OCI-LY7 (cell line): ENCODE data around the gene MIS18BP1. TPM values are rescaled to one million over a fixed set of nuclear protein-coding genes. Genes with fewer than 3 reads are reported as not detected.

Experiments
- BruUV-seq: library from RNA; stranded (reverse); fragments of 400-500 nt; replicated peaks from 2 replicates; lab custom pipeline; 2021; lab: Mats Ljungman, UMichigan
- CTCF ChIA-PET: fragments of 300-600 bp; sonication (Branson Sonifier 250); formaldehyde crosslinking; loops from one replicate; lab custom pipeline; 2022; ENCODE audit warnings: antibody characterized with exemption; ENCODE audit not compliant: unreplicated experiment; lab: Charles Lee
- POLR2A ChIA-PET: fragments of 300-600 bp; sonication (Branson Sonifier 250); formaldehyde crosslinking; loops from one replicate; lab custom pipeline; 2022; ENCODE audit warnings: antibody characterized with exemption; lab: Charles Lee
- DNase-seq: peaks from one replicate; pipeline ENCODE4 v3.0.0-alpha.2; 2015; ENCODE audit warnings: low spot score
- H2AFZ ChIP-seq: fragments of 200-600 bp; sonication (generic), shearing (Covaris generic); 2 replicates; pipeline ENCODE4 v1.6.1; 2014; ENCODE audit warnings: mild to moderate bottlenecking, antibody characterized with exemption, low read length, moderate library complexity
- H3K27ac ChIP-seq: fragments of 200-600 bp; sonication (generic); 2 replicates; pipeline ENCODE4 v1.5.1; 2014; ENCODE audit warnings: mixed run types, low read depth, mild to moderate bottlenecking, moderate library complexity, low read length, inconsistent platforms; ENCODE audit not compliant: poor library complexity, severe bottlenecking
- H3K36me3 ChIP-seq: fragments of 200-600 bp; sonication (generic); 2 replicates; pipeline ENCODE4 v1.6.1; 2014; ENCODE audit warnings: mild to moderate bottlenecking, antibody characterized with exemption, low read length, moderate library complexity, mixed read lengths; ENCODE audit not compliant: insufficient read depth
- H3K4me1 ChIP-seq: fragments of 200-600 bp; sonication (generic); 2 replicates; pipeline ENCODE4 v1.5.1; 2014; ENCODE audit warnings: mild to moderate bottlenecking, low read length; ENCODE audit not compliant: insufficient read depth, poor library complexity, severe bottlenecking
- H3K4me2 ChIP-seq: fragments of 200-600 bp; sonication (generic); 2 replicates; pipeline ENCODE4 v1.6.1; 2014; ENCODE audit warnings: mild to moderate bottlenecking, low read length
- H3K4me3 ChIP-seq: fragments of 200-600 bp; sonication (generic); 2 replicates; pipeline ENCODE4 v1.5.1; 2014; ENCODE audit warnings: mild to moderate bottlenecking, low read depth, low read length; ENCODE audit not compliant: poor library complexity, severe bottlenecking
- H3K79me2 ChIP-seq: fragments of 200-600 bp; sonication (generic); 2 replicates; pipeline ENCODE4 v1.6.1; 2016; ENCODE audit warnings: low read depth, mild to moderate bottlenecking, low read length, moderate library complexity, mixed read lengths; ENCODE audit not compliant: insufficient read depth
- H3K9me2 ChIP-seq: fragments of 200-600 bp; sonication (generic); 2 replicates; pipeline ENCODE4 v1.6.1; 2016; ENCODE audit warnings: mild to moderate bottlenecking, low read length, mixed read lengths; ENCODE audit not compliant: insufficient read depth
- H3K9me3 ChIP-seq: fragments of 200-600 bp; sonication (generic); 2 replicates; pipeline ENCODE4 v1.6.1; 2014; ENCODE audit warnings: mild to moderate bottlenecking, mixed run types, low read length, mixed read lengths
- H4K20me1 ChIP-seq: fragments of 200-600 bp; sonication (generic); 2 replicates; pipeline ENCODE4 v1.6.1; 2014; ENCODE audit warnings: mild to moderate bottlenecking, antibody characterized with exemption, low read length, moderate library complexity, mixed read lengths; ENCODE audit not compliant: insufficient read depth
- EZH2phosphoT487 ChIP-seq: fragments of 200-600 bp; sonication (generic); IDR thresholded peaks from 2 replicates; pipeline ENCODE4 v1.6.1; 2018; ENCODE audit warnings: low read depth, borderline replicate concordance, mild to moderate bottlenecking, mixed run types, antibody characterized with exemption, low read length, moderate library complexity, mixed read lengths
- intact Hi-C: fragments of 100-400 bp; cut with micrococcal nuclease; formaldehyde crosslinking; loops from one replicate; pipeline ENCODE4 v1.10.0; 2022; ENCODE audit not compliant: unreplicated experiment
- total RNA-seq, 2 experiments: library from RNA; depleted of rRNA in 1 of 2; stranded (reverse); fragments of >200 nt in 1 of 2; shearing (Covaris generic) in 1 of 2; gene quantifications; 2 replicates each; pipeline ENCODE4 v1.2.3, GENCODE V29; 2014 to 2022
- TF ChIP-seq, protein P1 (sequence below): fragments of 200-600 bp; sonication (generic); conservative IDR thresholded peaks from 2 replicates; pipeline ENCODE4 v1.5.1; 2014; ENCODE audit warnings: mild to moderate bottlenecking, antibody characterized with exemption, low read length, moderate library complexity, mixed read lengths

MIS18BP1 gene
- total RNA-seq, 2 experiments from 2014 or later: 99.2 to 103 TPM

- no TSS peak for BruUV-seq
- H4K20me1 ChIP-seq: no peaks in the 10 kb centered on the region
- no peak overlapping the region for H2AFZ ChIP-seq
- no peak overlapping the region for H3K4me2 ChIP-seq
- H3K27ac ChIP-seq: no peak overlapping the region
- no peaks in the 10 kb centered on the region for H3K36me3 ChIP-seq
- no peaks in the 10 kb centered on the region for H3K4me1 ChIP-seq
- H3K4me3 ChIP-seq: no peak overlapping the region
- H3K79me2 ChIP-seq: no peaks in the 10 kb centered on the region
- no peak for DNase-seq
- H3K9me2 ChIP-seq: no peaks in the 10 kb centered on the region
- intact Hi-C loops: no loop called here
- TF ChIP-seq EZH2phosphoT487: no peak
- TF ChIP-seq, protein P1, sequence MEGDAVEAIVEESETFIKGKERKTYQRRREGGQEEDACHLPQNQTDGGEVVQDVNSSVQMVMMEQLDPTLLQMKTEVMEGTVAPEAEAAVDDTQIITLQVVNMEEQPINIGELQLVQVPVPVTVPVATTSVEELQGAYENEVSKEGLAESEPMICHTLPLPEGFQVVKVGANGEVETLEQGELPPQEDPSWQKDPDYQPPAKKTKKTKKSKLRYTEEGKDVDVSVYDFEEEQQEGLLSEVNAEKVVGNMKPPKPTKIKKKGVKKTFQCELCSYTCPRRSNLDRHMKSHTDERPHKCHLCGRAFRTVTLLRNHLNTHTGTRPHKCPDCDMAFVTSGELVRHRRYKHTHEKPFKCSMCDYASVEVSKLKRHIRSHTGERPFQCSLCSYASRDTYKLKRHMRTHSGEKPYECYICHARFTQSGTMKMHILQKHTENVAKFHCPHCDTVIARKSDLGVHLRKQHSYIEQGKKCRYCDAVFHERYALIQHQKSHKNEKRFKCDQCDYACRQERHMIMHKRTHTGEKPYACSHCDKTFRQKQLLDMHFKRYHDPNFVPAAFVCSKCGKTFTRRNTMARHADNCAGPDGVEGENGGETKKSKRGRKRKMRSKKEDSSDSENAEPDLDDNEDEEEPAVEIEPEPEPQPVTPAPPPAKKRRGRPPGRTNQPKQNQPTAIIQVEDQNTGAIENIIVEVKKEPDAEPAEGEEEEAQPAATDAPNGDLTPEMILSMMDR: no peak
- ChIA-PET CTCF (no interaction called here), POLR2A (no interaction called here)
- peaks cover 33% of the 10 kb centered on the region for H3K9me3 ChIP-seq
Measured at GRCh38 chr14:45262637-45263036, 9.6 kb upstream of the MIS18BP1 start.

DNA sequence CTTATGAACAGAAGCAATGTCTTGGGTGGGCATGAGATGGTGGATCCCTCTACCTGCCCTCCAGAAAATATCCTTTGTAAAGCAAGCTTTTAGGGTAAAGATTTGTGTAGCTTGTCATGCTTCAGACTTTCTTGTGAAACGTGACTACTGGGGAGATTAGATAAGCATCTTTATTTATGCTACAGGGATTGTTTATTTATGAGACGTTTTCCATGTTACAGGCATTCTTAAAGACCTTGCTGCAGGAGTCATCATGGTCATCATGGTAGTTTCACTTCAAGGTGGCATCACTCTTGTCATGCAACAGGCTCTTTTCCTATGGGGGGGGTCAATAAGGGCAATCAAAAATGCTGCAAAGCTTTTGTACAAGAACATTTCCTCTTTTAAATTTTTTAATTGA lies 8.2 kb upstream of the MIS18BP1 start:
- H3K36me3 ChIP-seq: no peaks in the 10 kb centered on the region
- no peak for TF ChIP-seq EZH2phosphoT487
- TF ChIP-seq, protein P1: no peak
- H3K4me2 ChIP-seq: no peak overlapping the region
- H3K79me2 ChIP-seq: no peaks in the 10 kb centered on the region
- DNase-seq: no peak
- ChIA-PET CTCF (no interaction called here), POLR2A (no interaction called here)
- intact Hi-C loops: no loop called here
- no peak overlapping the region for H3K27ac ChIP-seq
- no peaks in the 10 kb centered on the region for H3K9me2 ChIP-seq
- no peaks in the 10 kb centered on the region for H4K20me1 ChIP-seq
- H3K9me3 ChIP-seq: peaks cover 38% of the 10 kb centered on the region
- no TSS peak for BruUV-seq
- H3K4me3 ChIP-seq: no peak overlapping the region
- H3K4me1 ChIP-seq: no peaks in the 10 kb centered on the region
- H2AFZ ChIP-seq: no peak overlapping the region

GRCh38 chr14:45258805-45259204 lies 5.8 kb upstream of the MIS18BP1 start:
- intact Hi-C loops: no loop called here
- ChIA-PET POLR2A (no interaction called here), CTCF (no interaction called here)
- no peak overlapping the region for H3K27ac ChIP-seq
- DNase-seq: no peak
- no peak overlapping the region for H3K4me2 ChIP-seq
- no peaks in the 10 kb centered on the region for H4K20me1 ChIP-seq
- peaks cover 7% of the 10 kb centered on the region for H3K4me1 ChIP-seq
- BruUV-seq: no TSS peak
- H2AFZ ChIP-seq: no peak overlapping the region
- no peak overlapping the region for H3K4me3 ChIP-seq
- H3K36me3 ChIP-seq: no peaks in the 10 kb centered on the region
- no peaks in the 10 kb centered on the region for H3K9me2 ChIP-seq
- TF ChIP-seq EZH2phosphoT487: no peak
- H3K79me2 ChIP-seq: peaks cover 5% of the 10 kb centered on the region; the same call in 1 of the 2 replicates
- peaks cover 37% of the 10 kb centered on the region for H3K9me3 ChIP-seq
